Naive thymus-derived CD4-positive, alpha-beta T cell (primary cell): ENCODE measurements around the gene MPRIP. TPM values are rescaled to one million over a fixed set of nuclear protein-coding genes. Genes with fewer than 3 reads are reported as not detected.

Experiments
- ATAC-seq: fragments of 150-1000 bp; cut with Tn5 transposase; 2 replicates; pipeline ENCODE4 v1.10.0; 2021; ENCODE audit warnings: mild to moderate bottlenecking, moderate library complexity
- CTCF ChIA-PET: fragments of 350-600 bp; sonication (Branson Sonifier 250); formaldehyde crosslinking; loops from one replicate; lab custom pipeline; 2021; ENCODE audit warnings: antibody characterized with exemption; lab: Charles Lee
- POLR2A ChIA-PET: fragments of 350-600 bp; sonication (Branson Sonifier 250); formaldehyde crosslinking; loops from one replicate; lab custom pipeline; 2021; ENCODE audit warnings: antibody characterized with exemption, inconsistent platforms; lab: Charles Lee
- DNase-seq, 9 donors: peaks; one replicate each; pipeline versions ENCODE4 v3.0.0 to v3.0.0-alpha.2; 2020 to 2022; ENCODE audit warnings: mixed read lengths in 1 of 9
- H3K27ac ChIP-seq: one replicate; pipeline ENCODE4 v1.7.0; 2013; ENCODE audit warnings: mild to moderate bottlenecking, low read depth, low read length, moderate library complexity
- H3K27me3 ChIP-seq, 2 donors: one replicate each; pipeline ENCODE4 v1.7.0; 2013; ENCODE audit warnings: low read length in 2 of 2, mild to moderate bottlenecking in 2 of 2, moderate library complexity in 2 of 2; ENCODE audit not compliant: control insufficient read depth in 2 of 2, insufficient read depth in 2 of 2
- H3K36me3 ChIP-seq, 3 experiments: 1 replicate in 2 of 3; 2 replicates in 1 of 3; pipeline ENCODE4 v1.7.0; 2013; ENCODE audit warnings: low read length in 3 of 3, mild to moderate bottlenecking in 3 of 3, moderate library complexity in 1 of 3; ENCODE audit not compliant: insufficient read depth in 3 of 3, control insufficient read depth in 2 of 3
- H3K4me1 ChIP-seq, 2 donors: one replicate each; pipeline ENCODE4 v1.7.0; 2013; ENCODE audit warnings: low read length in 2 of 2, mild to moderate bottlenecking in 2 of 2, moderate library complexity in 1 of 2; ENCODE audit not compliant: control insufficient read depth in 2 of 2, insufficient read depth in 2 of 2
- H3K4me3 ChIP-seq: 2 replicates; pipeline ENCODE4 v1.7.0; 2013; ENCODE audit warnings: mild to moderate bottlenecking, low read length
- H3K9me3 ChIP-seq, 3 experiments: 1 replicate in 2 of 3; 2 replicates in 1 of 3; pipeline ENCODE4 v1.7.0; 2013; ENCODE audit warnings: low read length in 3 of 3; ENCODE audit not compliant: control insufficient read depth in 2 of 3
- H3K27ac Mint-ChIP-seq, 9 donors: one replicate each; pipeline ENCODE4 v1.8.0; 2020 to 2022; ENCODE audit warnings: mixed read lengths in 9 of 9, mild to moderate bottlenecking in 8 of 9, moderate library complexity in 5 of 9, inconsistent platforms in 2 of 9
- H3K27me3 Mint-ChIP-seq, 5 donors: one replicate each; pipeline ENCODE4 v1.8.0; 2021 to 2022; ENCODE audit warnings: mixed read lengths in 5 of 5, mild to moderate bottlenecking in 1 of 5
- H3K36me3 Mint-ChIP-seq, 5 donors: one replicate each; pipeline ENCODE4 v1.8.0; 2020 to 2022; ENCODE audit warnings: mixed read lengths in 5 of 5, mild to moderate bottlenecking in 3 of 5, inconsistent platforms in 1 of 5
- H3K4me1 Mint-ChIP-seq, 7 donors: one replicate each; pipeline ENCODE4 v1.8.0; 2020 to 2022; ENCODE audit warnings: mixed read lengths in 7 of 7, mild to moderate bottlenecking in 3 of 7, inconsistent platforms in 1 of 7
- H3K4me3 Mint-ChIP-seq, 10 donors: one replicate each; pipeline ENCODE4 v1.8.0; 2020 to 2022; ENCODE audit warnings: mild to moderate bottlenecking in 10 of 10, mixed read lengths in 10 of 10, moderate library complexity in 6 of 10, inconsistent platforms in 2 of 10
- H3K9me3 Mint-ChIP-seq, 11 donors: one replicate each; pipeline ENCODE4 v1.8.0; 2020 to 2022; ENCODE audit warnings: mixed read lengths in 11 of 11, mild to moderate bottlenecking in 4 of 11, inconsistent platforms in 1 of 11, moderate library complexity in 1 of 11
- intact Hi-C, 2 donors: fragments of 100-400 bp; cut with micrococcal nuclease; formaldehyde crosslinking; loops; one replicate each; pipeline ENCODE4 v1.15.1; 2023
- polyA plus RNA-seq, 2 donors: library from polyadenylated mRNA; unstranded; fragments of 300-500 nt; fragmentation: Illumina TruSeq; gene quantifications; one replicate each; pipeline ENCODE4 v1.2.3, GENCODE V29; 2021
- total RNA-seq, 6 experiments: library from RNA in 5 of 6; stranded (reverse) in 5 of 6; gene quantifications; 1 replicate in 5 of 6; 2 replicates in 1 of 6; pipeline ENCODE4 v1.2.3 and lab custom pipeline; 2021 to 2026

MPRIP gene
- total and polyA plus RNA-seq, 7 experiments from 2014 or later = 18.6 to 259 (median 196) TPM

- Mint-ChIP-seq H3K27me3 (no peaks in the 10 kb centered on the region), H3K27ac (peak overlapping the region; percentile 18 to 92 (median 86)), H3K4me1 (peaks cover 42 to 91% (median 90%) of the 10 kb centered on the region in 7 donors), H3K9me3 (peaks cover 0 to 4% (median 0%) of the 10 kb centered on the region in 11 donors), H3K36me3 (peaks cover 0 to 4% (median 0%) of the 10 kb centered on the region in 5 donors), H3K4me3 (peak overlapping the region in 3 of 10 donors; percentile 16 to 34 (median 18))
- POLR2A ChIA-PET = no interaction called here
- CTCF ChIA-PET = interaction anchor here (0.6 kb wide), 1 partner anchor 118 kb away, joined by 3 read pairs; no protein-coding TSS in a partner anchor
- ATAC-seq = no peak
- DNase-seq = no peak
- H3K4me3 ChIP-seq = no peak overlapping the region
- H3K4me1 ChIP-seq = peaks cover 43 to 51% of the 10 kb centered on the region in 2 donors
- intact Hi-C loops = loop anchor here in 1 of 2 donors (10.0 kb wide), 1 partner anchor 73 kb away; the partner anchor contains the start of gene MPRIP
- H3K27ac ChIP-seq = peak overlapping the region; percentile 44
- H3K27me3 ChIP-seq = no peaks in the 10 kb centered on the region
- no peaks in the 10 kb centered on the region for H3K9me3 ChIP-seq
- no peaks in the 10 kb centered on the region for H3K36me3 ChIP-seq
Observed at GRCh38 chr17:17117923-17118322, 75.7 kb downstream of the MPRIP start.

GRCh38 chr17:17118399-17118798, 76.1 kb downstream of the MPRIP start:
- Mint-ChIP-seq H3K9me3 (peaks cover 0 to 4% (median 0%) of the 10 kb centered on the region in 11 donors), H3K27me3 (no peaks in the 10 kb centered on the region), H3K4me1 (peaks cover 42 to 91% (median 88%) of the 10 kb centered on the region in 7 donors), H3K36me3 (peaks cover 0 to 4% (median 0%) of the 10 kb centered on the region in 5 donors), H3K27ac (peak overlapping the region; percentile 51 to 92 (median 86)), H3K4me3 (peak overlapping the region in 7 of 10 donors; percentile 23 to 72 (median 39))
- intact Hi-C loops = loop anchor here in 1 of 2 donors (10.0 kb wide), 1 partner anchor 74 kb away; the partner anchor contains the start of gene MPRIP
- ChIA-PET CTCF (no interaction called here), POLR2A (interaction anchor here (1.4 kb wide), 1 partner anchor 62 kb away, joined by 6 read pairs; no protein-coding TSS in a partner anchor)
- Histone ChIP-seq H3K36me3 (no peaks in the 10 kb centered on the region), H3K4me1 (peaks cover 43 to 51% of the 10 kb centered on the region in 2 donors), H3K27ac (peak overlapping the region; percentile 44), H3K9me3 (no peaks in the 10 kb centered on the region), H3K4me3 (no peak overlapping the region), H3K27me3 (no peaks in the 10 kb centered on the region)
- no peak for ATAC-seq
- DNase-seq = no peak

- Histone ChIP-seq H3K36me3 (no peaks in the 10 kb centered on the region), H3K27ac (peak overlapping the region; percentile 44), H3K4me3 (no peak overlapping the region), H3K4me1 (peaks cover 43 to 51% of the 10 kb centered on the region in 2 donors), H3K9me3 (no peaks in the 10 kb centered on the region), H3K27me3 (no peaks in the 10 kb centered on the region)
- H3K4me3 Mint-ChIP-seq = peak overlapping the region in 9 of 10 donors; percentile 51 to 72 (median 62)
- H3K4me1 Mint-ChIP-seq = peaks cover 45 to 91% (median 89%) of the 10 kb centered on the region in 7 donors
- H3K9me3 Mint-ChIP-seq = peaks cover 0 to 4% (median 0%) of the 10 kb centered on the region in 11 donors
- H3K27ac Mint-ChIP-seq = peak overlapping the region; percentile 81 to 92 (median 87)
- ChIA-PET POLR2A (interaction anchor here (0.5 to 1.9 kb wide), 6 partner anchors 9 to 1151 kb away, joined by 3 to 9 read pairs (median 5); partner anchors contain the start of gene FLCN), CTCF (interaction anchor here (0.8 to 1.0 kb wide), 2 partner anchors 10 to 11 kb away, joined by 3 read pairs; no protein-coding TSS in a partner anchor)
- no peak for ATAC-seq
- peaks cover 0 to 4% (median 0%) of the 10 kb centered on the region in 5 donors for H3K36me3 Mint-ChIP-seq
- H3K27me3 Mint-ChIP-seq = no peaks in the 10 kb centered on the region
- intact Hi-C loops = loop anchor here in 1 of 2 donors (10.0 kb wide), 1 partner anchor 74 kb away; the partner anchor contains the start of gene MPRIP
- no peak for DNase-seq
Observed at GRCh38 chr17:17119106-17119505, 76.8 kb downstream of the MPRIP start.

- no peaks in the 10 kb centered on the region for H3K27me3 ChIP-seq
- Mint-ChIP-seq H3K27me3 (no peaks in the 10 kb centered on the region), H3K4me1 (peaks cover 45 to 91% (median 89%) of the 10 kb centered on the region in 7 donors), H3K4me3 (peak overlapping the region; percentile 49 to 72 (median 62)), H3K36me3 (peaks cover 0 to 4% (median 0%) of the 10 kb centered on the region in 5 donors), H3K9me3 (peaks cover 0 to 4% (median 0%) of the 10 kb centered on the region in 11 donors), H3K27ac (peak overlapping the region; percentile 81 to 92 (median 87))
- no peak overlapping the region for H3K4me3 ChIP-seq
- ChIA-PET CTCF (interaction anchor here (0.8 to 1.0 kb wide), 2 partner anchors 9 to 11 kb away, joined by 3 read pairs; no protein-coding TSS in a partner anchor), POLR2A (interaction anchor here (0.5 to 1.9 kb wide), 6 partner anchors 9 to 1151 kb away, joined by 3 to 9 read pairs (median 5); partner anchors contain the start of gene FLCN)
- no peaks in the 10 kb centered on the region for H3K9me3 ChIP-seq
- peaks cover 43 to 52% of the 10 kb centered on the region in 2 donors for H3K4me1 ChIP-seq
- ATAC-seq (peak; percentile 88), DNase-seq (peak in 8 of 9 donors; percentile 37 to 62 (median 53))
- no peaks in the 10 kb centered on the region for H3K36me3 ChIP-seq
- intact Hi-C loops = loop anchor here in 1 of 2 donors (10.0 kb wide), 1 partner anchor 75 kb away; the partner anchor contains the start of gene MPRIP
- H3K27ac ChIP-seq = peak overlapping the region; percentile 44
Observed at GRCh38 chr17:17119533-17119932, 77.3 kb downstream of the MPRIP start.

GRCh38 chr17:17120294-17120693, 78.0 kb downstream of the MPRIP start:
- Mint-ChIP-seq H3K27ac (peak overlapping the region in 8 of 9 donors; percentile 83 to 92 (median 88)), H3K9me3 (peaks cover 0 to 4% (median 0%) of the 10 kb centered on the region in 11 donors), H3K4me3 (peak overlapping the region in 6 of 10 donors; percentile 34 to 72 (median 65)), H3K36me3 (peaks cover 0 to 4% (median 0%) of the 10 kb centered on the region in 5 donors), H3K27me3 (no peaks in the 10 kb centered on the region), H3K4me1 (peaks cover 51 to 91% (median 89%) of the 10 kb centered on the region in 7 donors)
- intact Hi-C loops = no loop called here
- POLR2A ChIA-PET = interaction anchor here (1.4 to 1.9 kb wide), 3 partner anchors 10 to 158 kb away, joined by 3 to 9 read pairs (median 6); no protein-coding TSS in a partner anchor
- peaks cover 45 to 52% of the 10 kb centered on the region in 2 donors for H3K4me1 ChIP-seq
- H3K27ac ChIP-seq = peak overlapping the region; percentile 12
- ATAC-seq = no peak
- CTCF ChIA-PET = interaction anchor here (0.8 kb wide), 1 partner anchor 10 kb away, joined by 3 read pairs; no protein-coding TSS in a partner anchor
- H3K9me3 ChIP-seq = no peaks in the 10 kb centered on the region
- no peak for DNase-seq
- H3K36me3 ChIP-seq = no peaks in the 10 kb centered on the region
- H3K27me3 ChIP-seq = no peaks in the 10 kb centered on the region
- no peak overlapping the region for H3K4me3 ChIP-seq

- no peaks in the 10 kb centered on the region for H3K36me3 ChIP-seq
- intact Hi-C loops = no loop called here
- H3K9me3 ChIP-seq = no peaks in the 10 kb centered on the region
- no peaks in the 10 kb centered on the region for H3K27me3 ChIP-seq
- Mint-ChIP-seq H3K27me3 (no peaks in the 10 kb centered on the region), H3K27ac (peak overlapping the region in 8 of 9 donors; percentile 18 to 92 (median 82)), H3K36me3 (peaks cover 0 to 4% (median 0%) of the 10 kb centered on the region in 5 donors), H3K4me1 (peaks cover 51 to 91% (median 89%) of the 10 kb centered on the region in 7 donors), H3K4me3 (peak overlapping the region in 2 of 10 donors; percentile 25 to 61), H3K9me3 (peaks cover 0 to 2% (median 0%) of the 10 kb centered on the region in 11 donors)
- H3K4me1 ChIP-seq = peaks cover 49 to 52% of the 10 kb centered on the region in 2 donors
- no peak overlapping the region for H3K4me3 ChIP-seq
- H3K27ac ChIP-seq = peak overlapping the region; percentile 12
- CTCF ChIA-PET = interaction anchor here (0.8 kb wide), 1 partner anchor 11 kb away, joined by 3 read pairs; no protein-coding TSS in a partner anchor
- POLR2A ChIA-PET = interaction anchor here (0.7 to 1.9 kb wide), 3 partner anchors 9 to 158 kb away, joined by 3 to 6 read pairs (median 3); no protein-coding TSS in a partner anchor
- no peak for ATAC-seq
- DNase-seq = no peak
Observed at GRCh38 chr17:17120701-17121100, 78.4 kb downstream of the MPRIP start.
